Motor neuron (in vitro differentiated cells): ENCODE measurements around the gene GOLGA1. TPM values are rescaled to one million over a fixed set of nuclear protein-coding genes. Genes with fewer than 3 reads are reported as not detected.
A peak's percentile ranks its signal among the peaks of the same experiment; 100 is the strongest.
"Not testable (repeated sequence)": the region's sequence is repeated elsewhere in the genome, so short reads cannot be mapped to it uniquely, and the experiment has no call there.

ENCODE experiments used
- ATAC-seq, 8 experiments: fragments of 200-7000 bp; cut with Tn5 transposase; replicated peaks in 6 of 8; 2 replicates each; pipeline ENCODE4 v1.8.0; 2021; ENCODE audit warnings: mild to moderate bottlenecking in 8 of 8, moderate library complexity in 8 of 8
- H3K27ac ChIP-seq, 2 donors: fragments of 250-450 bp; sonication (Bioruptor Pico); 2 replicates each; pipeline ENCODE4 v1.9.0; 2021; ENCODE audit warnings: antibody characterized with exemption in 2 of 2, mild to moderate bottlenecking in 2 of 2, moderate library complexity in 1 of 2
- H3K4me1 ChIP-seq, 2 donors: fragments of 250-450 bp; sonication (Bioruptor Pico); replicated peaks in 1 of 2; 2 replicates each; pipeline ENCODE4 v1.6.1; 2021; ENCODE audit warnings: antibody characterized with exemption in 2 of 2, mild to moderate bottlenecking in 2 of 2, moderate library complexity in 1 of 2
- H3K4me3 ChIP-seq, 5 donors: fragments of 250-450 bp; sonication (Bioruptor Pico); 2 replicates each; pipeline ENCODE4 v1.9.0; 2021; ENCODE audit warnings: antibody characterized with exemption in 5 of 5, mild to moderate bottlenecking in 5 of 5, moderate library complexity in 4 of 5
- WGBS, 10 experiments: fragments of 450-650 bp; shearing (Covaris generic); methylation state at CpG; one replicate each; pipeline ENCODE4 v1.0.0; 2022; 5-methylcytosine and 5-hydroxymethylcytosine counted together
- in situ Hi-C, 9 experiments: fragments of 400-800 bp; cut with MboI; loops; one replicate each; pipeline ENCODE4 v1.15.0; 2021; ENCODE audit warnings: low sequenced_read_pairs in 9 of 9, low pct_unique_long_range_greater_than_20kb in 2 of 9; ENCODE audit not compliant: unreplicated experiment in 9 of 9
- total RNA-seq, 8 experiments: library from RNA; unstranded; fragments of 300-600 nt; gene quantifications; 2 replicates each; pipeline versions ENCODE4 v1.2.3 to v1.2.4, GENCODE V29; 2022

GOLGA1 gene
- total RNA-seq, 8 experiments from 2014 or later, result 8.8 to 18.8 (median 14.3) TPM

DNA sequence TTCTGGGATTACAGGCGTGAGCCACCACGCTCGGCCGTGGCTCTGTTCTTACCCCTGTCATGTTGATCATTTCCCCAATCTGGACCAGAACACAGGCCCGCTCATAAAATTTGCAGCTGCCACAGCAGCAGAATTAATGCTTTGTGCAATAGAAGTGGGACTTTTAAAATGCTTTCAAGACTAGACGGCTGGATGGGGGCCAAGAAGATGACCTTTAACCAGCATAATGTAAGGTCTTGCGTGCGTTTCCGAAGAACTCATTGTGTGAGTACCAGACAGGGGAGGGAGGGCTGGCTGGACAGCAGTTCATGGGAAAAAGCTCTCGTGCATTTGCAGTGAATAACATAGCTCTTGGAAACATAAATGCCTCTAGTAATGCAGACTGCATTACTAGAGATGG, 91.1 kb downstream of the GOLGA1 start:
- WGBS, 10 experiments, result 22 to 83% (median 42%) methylated on average over 3 to 8 of the region's 10 CpGs; no CpG with 5 or more reads in 4 of the 10 experiments
- Histone ChIP-seq H3K27ac (no peak overlapping the region), H3K4me1 (peaks cover 0 to 9% of the 10 kb centered on the region in 2 donors), H3K4me3 (no peak overlapping the region)
- peak in 2 of 8 experiments; percentile 5 to 27 for ATAC-seq
- in situ Hi-C loops, result loop anchor here in 8 of 9 experiments (5.0 to 25.0 kb wide), 4 partner anchors 65 to 88 kb away; partner anchors contain the start of genes NR6A1 (in 7 of the 8) and OLFML2A (in 4 of the 8)

- Histone ChIP-seq H3K27ac (no peak overlapping the region), H3K4me3 (no peak overlapping the region), H3K4me1 (peaks cover 0 to 3% of the 10 kb centered on the region in 2 donors)
- ATAC-seq, result peak in 1 of 8 experiments; percentile 37
- WGBS, 10 experiments, result 60 to 100% (median 83%) methylated on average over 1 to 6 of the region's 6 CpGs; no CpG with 5 or more reads in 2 of the 10 experiments
- in situ Hi-C loops, result loop anchor here in 3 of 9 experiments (10.0 kb wide), 2 partner anchors 62 to 72 kb away; partner anchors contain the start of genes NR6A1 (in 2 of the 3) and OLFML2A (in 2 of the 3)
Measured at GRCh38 chr9:124846969-124847368, 93.9 kb downstream of the GOLGA1 start.

- 43 to 100% (median 84%) methylated on average over 1 to 5 of the region's 9 CpGs; no CpG with 5 or more reads in 2 of the 10 experiments for WGBS, 10 experiments
Measured at GRCh38 chr9:124846467-124846866, 94.4 kb downstream of the GOLGA1 start.

DNA sequence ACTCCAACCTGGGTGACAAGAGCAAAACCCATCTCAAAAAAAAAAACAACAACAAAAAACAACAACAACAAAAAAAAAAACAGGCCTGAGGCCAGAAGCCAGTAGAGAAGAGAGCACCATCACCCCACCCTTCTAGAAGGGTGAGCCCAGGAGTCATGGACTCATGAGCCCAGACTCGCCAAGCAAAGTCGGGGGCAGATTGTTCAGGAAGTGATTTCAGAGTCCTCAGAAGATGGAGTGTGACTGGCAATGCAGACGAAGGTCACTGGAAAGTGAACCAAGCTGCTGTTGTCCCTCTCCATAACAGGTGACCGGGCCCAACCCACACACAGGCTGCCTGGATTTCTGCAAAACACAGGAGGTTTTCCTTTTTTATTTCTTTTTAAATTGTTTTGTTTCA, 96.6 kb downstream of the GOLGA1 start:
- Histone ChIP-seq H3K4me1 (no peaks in the 10 kb centered on the region), H3K27ac (no peak overlapping the region), H3K4me3 (no peak overlapping the region)
- no peak for ATAC-seq
- WGBS, 10 experiments, result 79 to 100% (median 80%) methylated on average over 1 to 3 of the region's 4 CpGs; no CpG with 5 or more reads in 5 of the 10 experiments
- in situ Hi-C loops, result loop anchor here in 3 of 9 experiments (10.0 kb wide), 2 partner anchors 59 to 69 kb away; partner anchors contain the start of genes NR6A1 (in 2 of the 3) and OLFML2A (in 2 of the 3)

More at GRCh38 chr9:124846467-124846866, 94.4 kb downstream of the GOLGA1 start:
- not testable (repeated sequence) for H3K4me3 ChIP-seq, H3K27ac ChIP-seq, H3K4me1 ChIP-seq, ATAC-seq
- in situ Hi-C loops, result loop anchor here in 3 of 9 experiments (10.0 kb wide), 2 partner anchors 62 to 72 kb away; partner anchors contain the start of genes NR6A1 (in 2 of the 3) and OLFML2A (in 2 of the 3)

DNA sequence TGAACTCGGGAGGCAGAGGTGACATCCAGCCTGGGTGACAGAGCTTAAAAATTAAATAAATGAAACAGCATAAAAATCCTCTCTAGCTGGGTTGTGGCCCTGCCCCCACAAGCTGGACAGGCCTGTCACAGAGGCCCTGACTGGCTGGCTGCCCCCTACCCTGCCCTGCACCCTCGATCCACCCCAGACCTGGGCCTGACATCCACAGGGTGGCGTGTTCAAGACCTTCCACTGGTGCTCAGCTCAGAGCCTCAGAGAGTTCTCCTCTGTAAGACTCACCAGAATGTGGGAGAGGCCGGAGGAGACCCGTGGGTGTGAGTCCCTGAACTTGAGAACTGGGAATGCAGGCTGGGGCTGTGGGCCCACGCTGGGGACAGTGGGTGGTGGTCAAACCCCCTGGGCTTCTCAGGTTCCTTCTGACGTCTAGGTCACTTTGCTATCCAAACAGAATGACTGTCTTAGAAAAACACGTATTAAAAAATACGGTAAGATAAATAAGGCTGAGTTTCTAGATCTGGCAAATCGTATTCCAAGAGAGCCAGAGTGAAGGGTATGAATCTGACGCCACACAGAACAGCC, 97.3 kb downstream of the GOLGA1 start:
- no peak for ATAC-seq
- 80 to 95% (median 86%) methylated on average over 1 to 5 of the region's 11 CpGs; no CpG with 5 or more reads in 5 of the 10 experiments for WGBS, 10 experiments
- H3K4me3 ChIP-seq, result no peak overlapping the region
- no peak overlapping the region for H3K27ac ChIP-seq
- in situ Hi-C loops, result loop anchor here in 3 of 9 experiments (10.0 kb wide), 2 partner anchors 59 to 69 kb away; partner anchors contain the start of genes NR6A1 (in 2 of the 3) and OLFML2A (in 2 of the 3)
- no peaks in the 10 kb centered on the region for H3K4me1 ChIP-seq

GRCh38 chr9:124841075-124841821, 99.6 kb downstream of the GOLGA1 start:
- no peak for ATAC-seq
- in situ Hi-C loops, result loop anchor here in 3 of 9 experiments (10.0 kb wide), 2 partner anchors 56 to 66 kb away; partner anchors contain the start of genes NR6A1 (in 2 of the 3) and OLFML2A (in 2 of the 3)
- Histone ChIP-seq H3K4me1 (no peaks in the 10 kb centered on the region), H3K27ac (no peak overlapping the region), H3K4me3 (no peak overlapping the region)
- WGBS, 10 experiments, result 60% methylated on average over 2 of the region's 14 CpGs; no CpG with 5 or more reads in 9 of the 10 experiments

DNA sequence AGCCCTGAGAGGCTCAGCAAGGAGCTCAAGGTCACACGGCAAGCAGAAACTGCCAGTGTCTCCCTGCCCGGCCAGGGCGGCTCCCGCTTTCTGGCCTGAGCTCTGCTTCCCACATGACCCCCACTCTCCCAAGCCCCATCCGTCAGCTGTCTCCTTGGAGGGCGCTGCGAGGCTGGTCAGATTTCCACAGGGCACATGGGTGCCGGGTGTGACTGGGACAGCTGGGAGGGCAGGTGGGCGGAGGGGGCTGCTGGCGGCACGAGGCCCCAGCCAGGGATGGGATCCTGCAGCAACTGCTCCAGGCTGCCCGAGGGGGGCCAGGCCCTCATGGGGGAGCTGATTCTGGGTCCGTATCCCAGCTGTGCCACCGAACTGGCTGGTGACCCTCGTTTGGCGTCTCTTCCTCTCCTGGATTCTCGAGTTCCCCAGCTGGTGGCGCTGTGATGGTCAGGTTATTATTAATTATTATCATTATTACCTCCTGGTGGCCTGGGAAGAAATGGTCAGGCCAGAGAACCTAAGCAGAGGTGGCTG, 100.5 kb downstream of the GOLGA1 start:
- 87 to 100% (median 92%) methylated on average over 2 to 8 of the region's 18 CpGs; no CpG with 5 or more reads in 6 of the 10 experiments for WGBS, 10 experiments
- ATAC-seq, result peak in 5 of 8 experiments; percentile 13 to 57 (median 29)
- peaks cover 0 to 1% of the 10 kb centered on the region in 2 donors for H3K4me1 ChIP-seq
- H3K27ac ChIP-seq, result no peak overlapping the region
- in situ Hi-C loops, result loop anchor here in 3 of 9 experiments (10.0 kb wide), 2 partner anchors 56 to 66 kb away; partner anchors contain the start of genes NR6A1 (in 2 of the 3) and OLFML2A (in 2 of the 3)
- H3K4me3 ChIP-seq, result no peak overlapping the region

DNA sequence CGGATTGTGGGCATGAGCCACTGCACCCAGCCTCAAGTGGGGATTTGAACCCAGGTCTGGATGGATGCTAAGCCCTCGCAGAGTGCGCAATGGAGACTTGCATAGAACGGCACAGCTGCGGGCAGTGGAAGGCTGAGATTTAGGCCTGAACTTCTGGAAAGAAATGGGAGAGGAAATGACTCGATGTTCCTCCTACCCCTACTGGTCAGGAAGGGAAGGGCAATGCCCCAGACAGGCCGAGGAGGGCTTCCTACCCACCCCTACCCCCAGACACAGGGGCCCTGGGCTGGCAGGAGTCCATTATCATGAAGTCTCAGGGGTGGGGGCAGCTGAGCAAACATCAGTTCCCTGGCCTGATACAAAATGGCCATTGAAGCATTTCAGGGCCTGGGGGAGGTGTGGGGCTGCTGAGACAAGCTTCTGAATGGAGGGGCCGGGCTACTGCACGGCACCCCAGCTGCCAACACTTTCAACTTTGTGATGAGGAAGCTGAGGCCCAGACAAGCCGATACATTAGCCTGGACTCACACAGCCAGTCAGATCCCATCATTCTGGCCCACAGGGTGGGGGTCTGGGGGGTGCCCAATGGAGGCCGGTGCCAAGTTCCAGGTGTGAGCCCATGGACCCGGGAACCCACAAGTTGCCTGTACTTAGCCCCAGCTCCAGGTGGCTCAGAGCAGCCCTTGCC, 101.1 kb downstream of the GOLGA1 start:
- no peak overlapping the region for H3K27ac ChIP-seq
- peak in 7 of 8 experiments; percentile 30 to 64 (median 35) for ATAC-seq
- 0 to 76% (median 60%) methylated on average over 1 to 4 of the region's 12 CpGs; no CpG with 5 or more reads in 5 of the 10 experiments for WGBS, 10 experiments
- H3K4me3 ChIP-seq, result no peak overlapping the region
- in situ Hi-C loops, result loop anchor here in 3 of 9 experiments (10.0 kb wide), 2 partner anchors 55 to 65 kb away; partner anchors contain the start of genes NR6A1 (in 2 of the 3) and OLFML2A (in 2 of the 3)
- peaks cover 0 to 4% of the 10 kb centered on the region in 2 donors for H3K4me1 ChIP-seq

DNA sequence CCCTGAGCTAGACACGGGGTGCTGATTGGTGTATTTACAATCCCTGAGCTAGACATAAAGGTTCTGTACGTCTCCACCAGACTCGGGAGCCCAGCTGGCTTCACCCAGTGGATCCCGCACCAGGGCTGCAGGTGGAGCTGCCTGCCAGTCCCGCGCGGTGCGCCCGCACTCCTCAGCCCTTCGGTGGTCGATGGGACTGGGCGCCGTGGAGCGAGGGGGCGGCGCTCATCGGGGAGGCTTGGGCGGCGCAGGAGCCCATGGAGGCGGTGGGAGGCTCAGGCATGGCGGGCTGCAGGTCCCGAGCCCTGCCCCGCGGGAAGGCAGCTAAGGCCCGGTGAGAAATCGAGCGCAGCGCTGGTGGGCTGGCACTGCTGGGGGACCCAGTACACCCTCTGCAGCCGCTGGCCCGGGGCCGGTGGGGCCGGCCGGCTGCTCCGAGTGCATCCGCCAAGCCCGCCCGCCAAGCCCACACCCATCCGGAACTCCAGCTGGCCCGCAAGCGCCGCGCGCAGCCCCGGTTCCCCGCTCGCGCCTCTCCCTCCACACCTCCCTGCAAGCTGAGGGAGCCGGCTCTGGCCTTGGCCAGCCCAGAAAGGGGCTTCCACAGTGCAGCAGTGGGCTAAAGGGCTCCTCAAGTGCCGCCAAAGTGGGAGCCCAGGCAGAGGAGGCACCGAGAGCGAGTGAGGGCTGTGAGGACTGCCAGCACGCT, 102.2 kb downstream of the GOLGA1 start:
- WGBS, 10 experiments, result 94% methylated on average over 9 of the region's 52 CpGs; no CpG with 5 or more reads in 9 of the 10 experiments
- H3K4me3 ChIP-seq, H3K4me1 ChIP-seq, H3K27ac ChIP-seq, in situ Hi-C loops: not testable (repeated sequence)
- ATAC-seq, result peak in 1 of 8 experiments; percentile 7

- H3K4me1 ChIP-seq, in situ Hi-C loops, H3K4me3 ChIP-seq, H3K27ac ChIP-seq, ATAC-seq: not testable (repeated sequence)
- WGBS, 10 experiments, result 67 to 100% (median 100%) methylated on average over 1 of the region's 5 CpGs; no CpG with 5 or more reads in 7 of the 10 experiments
Measured at GRCh38 chr9:124838132-124838531, 102.8 kb downstream of the GOLGA1 start.

GRCh38 chr9:124835026-124835557, 105.8 kb downstream of the GOLGA1 start:
- in situ Hi-C loops, result no loop called here
- no peak overlapping the region for H3K27ac ChIP-seq
- H3K4me1 ChIP-seq, result peaks cover 0 to 4% of the 10 kb centered on the region in 2 donors
- peak; percentile 36 to 85 (median 58) for ATAC-seq
- WGBS, 10 experiments, result 55 to 78% (median 63%) methylated on average over 3 to 5 of the region's 13 CpGs; no CpG with 5 or more reads in 7 of the 10 experiments
- H3K4me3 ChIP-seq, result no peak overlapping the region
